A549 treated with CORT108297 at 1 μM for 4 hours (cell line): Measurements from ENCODE around the gene OR9A2. TPM values are rescaled to one million over a fixed set of nuclear protein-coding genes. Genes with fewer than 3 reads are reported as not detected.

ENCODE experiments used
- total RNA-seq: library from RNA; stranded (reverse); fragments of 200-300 nt; extraction: Qiagen RNA extraction; gene quantifications from 5 replicates; pipeline ENCODE4 v1.2.3, GENCODE V29; 2022

The OR9A2 gene
- total RNA-seq: not detected in 5 replicates

GRCh38 chr7:143027032-143027431, at the start of gene OR9A2:
TSS of gene OR9A2 (minus strand) at chr7:143027132. CDS start at chr7:143027132, 0 bp downstream.

GRCh38 chr7:143052041-143052440, 25.1 kb upstream of the OR9A2 start, which contains the start of gene OR6V1:
TSS of gene OR6V1 (plus strand) at chr7:143052341. CDS start at chr7:143052341, 0 bp downstream.

Other genes with a start within 250 kb of the OR9A2 start
- 0.24 to 0.44 TPM (median 0.32 TPM) in 5 replicates for gene EPHB6, start 172.1 kb downstream of the OR9A2 start, total RNA-seq
- not detected in 5 replicates for gene TRPV6, start 141.4 kb downstream of the OR9A2 start, total RNA-seq
- not detected in 5 replicates for gene TRPV5, start 93.4 kb downstream of the OR9A2 start, total RNA-seq
- gene LLCFC1, start 87.6 kb downstream of the OR9A2 start, total RNA-seq: not detected in 5 replicates
- gene KEL, start 64.8 kb downstream of the OR9A2 start, total RNA-seq: not detected in 5 replicates
- not detected in 5 replicates for gene OR6V1, start 25.2 kb upstream of the OR9A2 start, total RNA-seq
- gene PIP, start 104.9 kb upstream of the OR9A2 start, total RNA-seq: 0.15 to 0.38 TPM (median 0.18 TPM) in 3 of 5 replicates, not detected in the others
- gene TAS2R39, start 156.3 kb upstream of the OR9A2 start, total RNA-seq: not detected in 5 replicates
- gene TAS2R40, start 194.9 kb upstream of the OR9A2 start, total RNA-seq: not detected in 5 replicates
- 111 to 124 TPM (median 121 TPM) in 5 replicates for gene GSTK1, start 236.3 kb upstream of the OR9A2 start, total RNA-seq